Hippocampal formation (tissue), 2 donors: Measurements from ENCODE around the gene FAM83C.
A peak's percentile ranks its signal among the peaks of the same experiment; 100 is the strongest.

ENCODE experiments used
- DNase-seq, 2 donors: peaks; one replicate each; lab custom pipeline; 2025; lab: John Stamatoyannopoulos, UW

The FAM83C gene

DNA sequence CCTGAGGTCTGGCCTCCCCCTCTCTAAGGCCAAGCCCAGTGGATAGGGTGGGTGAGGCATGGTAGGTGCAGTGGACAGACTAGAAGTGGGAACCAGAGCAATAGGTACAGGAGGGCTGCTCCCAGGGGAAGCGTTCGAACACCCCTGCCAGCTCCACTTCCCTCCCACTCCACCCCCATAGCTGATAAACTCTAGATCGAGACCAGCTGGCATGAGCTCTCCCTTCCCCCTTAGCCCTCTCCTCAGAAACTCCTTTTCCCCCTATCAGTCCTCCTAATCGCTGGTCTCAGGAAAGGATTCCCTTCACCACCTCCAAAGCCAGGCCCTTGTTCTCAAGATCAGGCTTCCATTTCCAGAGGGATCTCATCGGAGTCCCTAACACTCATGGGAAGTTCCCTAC lies 6.0 kb upstream of the FAM83C start:
- DNase-seq, result no peak

DNA sequence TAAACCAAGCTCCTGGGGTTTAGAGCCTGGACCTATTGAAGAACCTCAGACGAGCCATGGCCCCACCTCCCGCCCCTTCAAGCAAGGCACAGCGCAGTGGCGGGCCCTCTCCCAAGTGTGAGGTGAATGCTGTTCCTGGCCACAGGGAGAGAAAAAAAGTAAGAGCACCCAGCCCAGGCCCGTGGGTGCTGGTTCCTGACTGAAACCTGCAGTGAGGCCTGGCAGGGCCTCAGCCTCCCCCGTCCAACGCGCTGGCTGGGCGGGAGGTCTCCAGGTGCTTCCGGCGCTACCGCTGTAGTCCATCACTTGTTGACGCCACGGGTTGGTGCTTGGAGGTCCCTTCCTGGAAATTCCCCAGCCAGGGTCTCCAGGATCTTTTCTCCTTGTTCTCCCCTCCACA lies 5.5 kb upstream of the FAM83C start:
- DNase-seq, result no peak

DNA sequence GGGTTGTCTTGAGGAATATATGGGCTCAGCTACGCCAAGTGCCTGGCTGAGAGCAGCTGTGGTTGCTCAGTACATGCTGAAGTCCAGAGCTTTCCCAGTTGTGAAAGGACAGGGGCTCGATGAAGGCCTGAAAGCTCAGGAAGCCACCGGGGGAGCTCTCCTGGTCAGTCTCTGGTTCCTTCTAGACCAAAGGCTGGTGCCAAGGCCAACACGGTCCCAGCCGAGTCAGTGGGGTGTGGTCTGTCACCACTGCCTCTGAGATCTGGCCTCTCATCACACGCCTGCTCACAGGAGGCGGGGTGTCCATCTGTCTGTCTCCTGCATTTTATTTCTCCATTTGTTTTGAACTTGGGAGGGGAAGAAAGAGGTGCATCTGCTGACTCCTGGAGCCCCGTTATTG lies 4.9 kb upstream of the FAM83C start:
- DNase-seq, result no peak

DNA sequence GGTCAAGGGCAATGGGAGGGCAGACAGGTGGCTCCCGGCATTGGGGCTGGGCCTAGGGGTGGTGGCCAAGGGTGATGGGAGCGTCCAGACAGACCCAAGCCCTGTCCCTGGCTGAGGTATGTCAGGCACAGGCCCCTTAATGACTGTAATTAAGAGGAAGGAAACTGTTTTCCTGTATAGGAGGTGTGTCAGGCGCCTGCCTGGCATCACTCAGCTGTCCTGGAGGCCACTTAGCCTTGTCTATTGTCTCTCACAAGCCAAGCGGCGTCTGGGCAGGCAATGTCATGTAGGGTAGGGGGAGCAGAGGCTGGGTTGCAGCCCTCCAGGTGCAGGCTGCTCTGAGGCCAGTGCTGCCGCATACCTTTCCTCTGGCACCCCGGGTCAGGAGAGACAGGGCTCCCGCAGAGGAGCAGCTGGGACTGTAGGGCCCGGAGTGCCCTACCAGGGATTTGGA lies 3.9 kb upstream of the FAM83C start:
- no peak for DNase-seq

DNA sequence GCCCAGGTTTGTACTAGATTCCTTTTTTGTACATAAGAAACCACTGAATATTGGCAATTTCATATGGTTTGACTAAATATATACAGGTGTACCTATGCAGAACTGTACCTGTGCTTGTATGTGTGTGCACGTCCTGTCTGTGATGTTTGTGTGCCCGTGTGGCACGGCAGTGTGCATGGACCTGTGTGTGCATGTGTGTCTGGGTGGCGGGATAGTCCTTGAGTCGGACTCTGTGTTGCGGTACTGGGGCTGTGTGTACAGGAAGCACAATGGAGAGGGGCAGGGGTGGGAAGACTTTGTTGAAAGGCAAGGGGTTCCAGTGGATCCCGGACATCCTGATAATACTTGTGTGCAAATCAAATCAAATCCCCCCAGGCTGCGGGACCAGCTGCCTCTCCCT lies 3.4 kb upstream of the FAM83C start:
- no peak for DNase-seq

DNA sequence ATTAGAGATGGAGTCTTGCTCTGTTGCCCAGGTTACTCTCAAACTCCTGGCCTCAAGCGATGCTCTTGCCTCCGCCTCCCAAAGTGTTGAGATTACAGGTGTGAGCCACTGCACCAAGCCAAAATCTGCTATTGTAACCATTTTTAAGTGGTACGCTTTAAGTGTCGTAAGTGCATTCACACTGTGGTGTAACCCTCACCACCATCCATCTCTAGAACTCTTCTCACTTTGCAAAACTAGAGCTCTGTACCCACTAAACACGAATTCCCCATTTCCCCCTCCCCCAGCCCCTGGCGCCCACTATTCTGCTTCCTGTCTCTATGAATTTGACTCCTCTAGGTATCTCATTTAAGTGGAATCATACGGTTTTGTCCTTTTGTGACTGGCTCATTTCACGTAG lies 2.8 kb upstream of the FAM83C start:
- DNase-seq, result no peak

DNA sequence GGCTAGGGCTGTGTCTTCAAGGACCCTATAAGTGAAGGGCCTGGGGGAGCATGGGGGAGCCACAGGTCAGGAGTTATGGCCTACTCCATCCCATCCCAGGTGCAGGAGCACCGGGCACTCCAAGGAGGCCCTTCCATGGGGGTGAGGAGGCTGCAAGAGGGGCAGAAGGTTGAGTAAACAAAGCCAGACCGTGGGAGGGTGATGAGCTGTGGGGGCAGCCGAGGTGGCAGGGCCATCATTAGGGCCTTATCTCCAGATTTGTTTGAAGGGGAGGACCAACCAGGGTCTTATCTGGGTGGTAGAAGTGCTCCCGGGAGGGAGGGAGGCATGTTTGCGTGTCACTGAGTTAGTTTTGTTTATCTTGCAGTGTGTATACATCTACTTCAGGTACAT lies 2.1 kb upstream of the FAM83C start:
- DNase-seq, result no peak

DNA sequence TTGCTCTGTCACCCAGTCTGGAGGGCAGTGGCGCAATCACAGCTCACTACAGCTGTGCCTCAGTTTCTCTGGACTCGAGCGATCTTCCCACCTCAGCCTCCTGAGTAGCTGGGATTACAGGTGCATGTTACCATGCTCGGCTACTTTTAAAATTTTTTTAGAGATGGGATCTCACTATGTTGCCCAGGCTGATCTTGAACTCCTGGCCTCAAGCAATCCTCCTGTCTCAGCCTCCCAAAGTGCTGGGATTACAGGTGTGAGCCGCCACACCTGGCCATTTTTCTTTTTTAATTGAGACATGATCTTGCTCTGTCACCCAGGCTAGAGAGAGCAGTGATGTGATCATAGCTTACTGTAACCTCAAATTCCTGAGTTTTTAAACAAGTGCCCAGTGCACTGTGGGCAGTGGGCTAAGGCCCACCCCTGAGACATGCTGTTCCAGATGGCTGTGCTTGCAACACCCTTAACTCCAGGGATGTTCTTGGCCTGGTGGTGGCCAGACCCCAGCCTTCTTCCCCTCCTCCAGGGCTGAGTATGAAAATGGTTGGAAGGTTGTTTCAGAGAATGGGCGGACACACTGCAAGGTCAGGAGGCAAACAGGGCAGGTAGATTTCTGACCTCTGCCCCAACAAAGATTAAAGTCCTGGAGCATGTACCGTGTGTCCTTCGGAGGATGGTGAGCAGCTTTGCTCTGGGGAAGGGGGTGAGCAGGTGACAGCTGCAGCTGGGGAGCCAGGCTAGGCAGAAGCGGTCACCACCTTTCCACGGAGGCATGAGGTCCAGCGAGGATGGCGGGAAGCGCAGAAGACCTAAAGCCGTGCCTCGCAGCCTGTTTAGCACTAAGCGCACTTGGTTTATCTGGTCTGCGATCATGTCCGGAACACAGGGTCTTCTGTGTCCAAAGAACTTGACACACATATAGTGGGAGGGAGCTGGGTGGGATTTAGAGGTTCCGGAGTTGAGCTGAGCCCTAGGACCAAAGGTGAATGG lies 1.4 kb upstream of the FAM83C start:
- DNase-seq, result no peak

DNA sequence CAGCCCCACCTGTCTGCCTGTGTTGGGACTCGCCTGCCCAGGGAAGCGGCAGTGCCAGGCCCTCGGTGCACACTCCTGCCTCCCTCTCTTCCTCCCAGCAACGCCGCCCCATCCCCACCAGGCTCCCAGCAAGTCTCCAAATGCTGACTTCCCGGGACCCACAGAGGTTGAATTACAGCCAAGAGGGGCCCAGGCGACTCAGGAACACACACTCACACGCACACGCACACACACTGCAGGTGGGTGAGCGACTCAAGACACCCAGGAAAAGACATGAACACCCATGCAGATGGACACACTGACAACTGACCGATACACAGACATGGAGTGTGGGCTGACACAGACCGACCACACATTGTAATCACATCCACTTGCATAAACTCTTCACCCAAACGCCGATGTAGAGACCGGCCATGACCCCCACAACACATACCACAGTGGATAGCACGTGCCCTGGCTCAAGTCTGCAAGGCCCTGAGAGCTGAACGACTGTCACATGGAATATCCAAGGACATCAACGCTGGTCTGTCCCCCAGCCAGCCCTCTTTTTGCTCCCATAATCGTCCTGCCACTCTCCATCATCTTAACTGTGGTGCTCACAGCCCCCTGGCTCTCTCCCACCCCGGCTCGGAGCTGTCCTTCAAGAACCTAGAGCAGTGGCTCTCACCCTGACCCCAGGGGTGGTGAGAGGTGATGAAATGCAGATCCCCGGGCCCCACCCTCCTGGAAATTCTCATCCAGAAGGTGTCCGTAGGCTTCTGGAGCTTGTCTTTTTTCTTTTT lies 470 bp upstream of the FAM83C start:
- DNase-seq, result no peak

DNA sequence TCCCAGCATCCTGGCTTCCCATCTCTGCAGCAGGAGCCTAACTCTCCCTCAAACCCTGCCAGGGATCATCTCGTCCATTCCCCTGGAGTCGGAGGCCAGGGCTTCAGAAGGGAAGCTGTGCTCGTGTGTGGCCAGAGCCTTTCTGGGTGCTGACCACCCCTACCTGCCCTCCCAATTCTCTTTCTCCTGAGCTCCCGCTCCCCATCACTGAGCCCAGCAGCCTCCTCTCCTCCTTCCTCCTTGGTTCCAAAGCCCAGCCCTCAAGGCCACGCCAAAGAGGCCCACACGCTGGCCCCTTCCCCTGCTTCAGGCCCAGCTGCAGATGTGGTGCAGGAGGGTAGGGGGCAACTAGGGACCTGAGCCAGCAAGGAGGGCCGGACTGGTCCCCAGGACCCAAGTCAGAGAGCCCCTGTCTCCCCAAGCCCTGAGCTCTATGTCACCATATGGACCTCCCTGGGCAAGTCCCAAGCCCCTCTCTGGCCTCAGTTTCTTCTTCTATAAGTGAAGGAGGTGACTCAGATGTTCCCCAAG lies 1.3 kb downstream of the FAM83C start:
- no peak for DNase-seq

DNA sequence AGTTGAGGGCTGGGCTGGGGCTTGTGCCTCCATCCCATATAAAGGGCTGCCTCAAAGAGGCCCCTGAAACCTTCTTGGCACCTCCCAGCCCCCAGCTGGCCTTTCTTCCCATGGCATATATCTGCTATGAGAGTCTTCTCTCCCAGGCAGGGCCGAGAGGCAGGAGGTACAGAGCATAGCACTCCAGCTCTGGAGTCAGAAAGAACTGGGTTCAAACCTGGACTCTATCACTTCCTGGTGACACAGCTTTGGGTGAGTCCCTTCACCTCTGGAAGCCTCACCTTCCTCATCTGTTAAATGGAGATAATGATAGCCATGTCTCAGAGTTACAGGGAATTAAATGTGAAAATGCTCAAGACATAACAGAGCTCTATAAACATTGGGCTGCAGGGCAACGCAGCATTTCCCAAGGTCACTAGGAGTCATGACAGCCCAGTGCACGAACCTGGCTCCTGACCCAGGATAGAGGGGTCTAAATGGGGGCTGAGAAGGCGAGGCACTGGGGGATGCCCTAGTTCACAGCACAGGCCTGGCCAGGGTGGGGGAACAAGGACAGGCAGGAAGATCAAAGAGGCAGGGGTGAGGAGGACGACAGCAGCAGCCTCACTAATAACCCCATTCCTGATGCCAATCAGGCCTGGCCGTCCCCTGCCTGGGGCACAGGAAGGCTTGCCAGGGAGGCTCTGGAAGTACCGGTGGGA lies 1.9 kb downstream of the FAM83C start:
- no peak for DNase-seq

DNA sequence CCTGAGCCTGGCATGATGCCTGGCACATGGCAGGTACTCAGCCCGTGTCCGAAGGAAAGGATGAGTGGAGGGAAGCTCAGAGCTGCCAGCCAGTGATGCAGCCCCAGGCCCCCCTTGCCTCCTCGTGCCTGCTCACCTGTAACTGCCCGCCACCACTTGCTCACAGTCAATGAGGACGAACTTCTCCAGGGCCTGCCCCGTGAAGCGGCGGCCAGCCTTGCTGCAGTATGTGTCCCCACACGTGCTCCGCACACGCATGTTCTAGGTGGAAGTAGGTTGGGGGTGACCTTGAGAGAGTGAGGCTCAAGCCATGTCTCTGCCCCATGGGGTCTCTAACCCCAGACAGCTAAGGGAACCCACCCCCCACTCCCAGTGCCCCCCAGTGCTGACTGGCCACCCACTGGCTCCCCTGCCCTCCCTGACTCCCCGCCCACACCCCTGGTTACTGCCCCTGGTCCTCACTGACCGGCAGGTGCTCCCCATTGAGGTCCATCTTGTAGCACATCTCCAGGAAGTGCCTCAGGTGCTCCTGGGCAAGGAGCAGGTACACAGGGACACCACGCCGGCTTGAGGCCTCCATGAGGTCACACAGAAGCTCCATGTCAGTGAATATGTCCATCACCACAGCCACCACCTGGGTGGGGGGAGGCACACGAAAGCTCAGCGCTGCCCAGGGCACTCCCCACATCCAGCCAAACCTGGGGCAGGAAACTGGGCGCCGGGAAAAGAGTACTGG lies 3.7 kb downstream of the FAM83C start:
- DNase-seq, result no peak

DNA sequence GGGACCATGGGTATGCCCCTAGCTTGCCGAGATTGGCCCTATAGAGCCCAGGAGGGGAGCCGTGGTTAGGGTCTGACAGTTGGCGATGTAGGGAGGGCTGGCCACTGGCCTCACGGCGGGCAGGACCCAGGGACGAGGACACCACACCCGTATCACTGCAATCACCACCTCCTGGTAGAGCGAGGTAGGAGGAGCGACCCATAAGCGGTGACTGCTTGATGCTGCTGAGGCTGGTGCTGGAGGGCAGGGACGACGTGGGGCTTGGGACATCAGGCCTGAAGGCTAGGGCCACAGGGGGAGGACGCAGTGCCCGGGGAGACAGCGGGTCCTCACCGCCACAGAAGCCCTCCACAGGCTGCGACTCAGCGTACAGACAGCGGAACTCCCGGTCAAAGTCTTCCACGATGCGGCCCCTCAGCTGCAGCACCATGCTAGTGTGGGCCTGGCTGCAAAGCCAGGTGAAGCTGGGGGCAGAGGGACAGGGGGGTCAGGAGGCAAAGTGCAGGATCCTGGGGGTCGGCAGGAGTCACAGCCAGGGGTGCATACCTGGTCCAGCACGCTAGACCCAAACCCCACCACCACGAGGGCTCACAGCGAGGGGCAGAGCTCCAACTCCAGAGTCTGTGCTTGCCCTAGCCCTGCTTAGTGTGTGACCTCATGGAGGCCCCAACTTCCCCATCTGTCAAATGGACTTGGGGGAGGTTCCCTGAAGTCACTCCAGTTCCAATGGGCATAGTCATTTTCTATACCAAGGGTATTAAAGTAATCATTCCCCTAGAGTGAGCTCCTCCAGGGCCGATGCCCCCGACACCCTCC lies 4.5 kb downstream of the FAM83C start:
- no peak for DNase-seq

DNA sequence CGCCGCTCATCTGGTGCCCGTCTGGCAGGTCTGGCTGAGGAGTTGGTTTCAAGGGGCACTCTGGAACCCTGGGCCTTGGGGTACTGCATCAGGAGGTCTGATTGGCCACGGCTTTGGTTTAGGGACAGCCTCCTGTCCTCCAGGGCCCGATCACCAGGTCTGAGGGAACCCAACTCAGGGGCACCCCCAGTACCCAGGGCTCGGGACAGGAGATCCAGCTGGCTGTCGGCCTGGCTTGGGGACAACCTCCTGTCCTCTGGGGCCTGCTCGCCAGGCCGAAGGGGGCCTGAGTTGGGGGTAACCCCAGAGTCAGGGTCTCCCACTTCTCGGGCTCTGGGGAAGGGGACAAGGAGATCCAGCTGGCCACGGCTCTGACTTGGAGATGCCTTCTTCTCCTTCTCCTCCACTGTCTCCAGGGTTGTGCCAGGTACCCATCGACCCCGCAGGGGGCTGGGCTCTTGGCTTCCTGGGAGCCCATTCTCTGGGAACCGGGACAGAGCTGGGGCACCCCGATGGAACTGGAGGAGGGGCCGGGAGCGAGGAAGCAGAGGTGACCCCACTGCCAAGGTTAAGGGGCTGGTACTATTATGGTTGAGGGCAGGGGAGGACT lies 5.2 kb downstream of the FAM83C start:
- DNase-seq, result no peak

DNA sequence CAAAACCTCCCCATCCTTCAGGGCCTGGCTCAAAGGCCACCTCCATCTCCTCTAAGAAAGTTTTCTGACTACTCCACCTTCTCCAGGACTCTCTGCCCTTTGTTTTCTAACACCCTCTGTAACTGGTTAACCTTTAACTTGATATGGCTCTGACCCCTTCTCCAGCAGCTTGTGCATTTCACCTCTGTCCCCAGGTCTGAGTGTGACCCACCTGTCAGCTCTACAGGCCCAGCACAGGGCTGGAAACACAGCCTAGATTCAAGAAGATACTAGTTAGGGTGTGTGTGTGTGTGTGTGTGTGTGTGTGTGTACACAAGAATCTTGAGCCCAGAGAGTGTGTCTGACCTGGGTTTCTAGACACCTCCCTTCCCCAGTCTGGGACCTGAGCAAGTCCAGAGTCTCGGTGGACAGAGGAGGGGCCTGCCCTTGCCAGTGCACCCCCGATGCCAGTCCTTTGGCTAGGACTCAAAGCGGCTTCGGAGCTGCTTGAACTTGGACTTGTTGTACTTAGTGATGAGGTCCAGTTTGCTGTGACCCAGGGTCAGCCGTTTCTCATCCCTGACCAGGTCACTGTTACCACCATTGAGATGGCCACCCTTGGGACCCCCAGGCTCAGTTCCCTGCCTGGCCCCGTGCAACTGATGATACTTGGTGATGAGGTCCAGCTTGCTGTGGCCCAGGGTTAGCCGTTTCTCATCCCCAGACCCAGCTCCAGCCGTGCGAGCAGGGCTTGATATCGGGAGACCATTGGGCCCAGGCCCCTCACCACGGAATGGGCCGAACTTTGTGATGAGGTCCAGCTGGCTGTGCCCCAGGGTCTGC lies 5.9 kb downstream of the FAM83C start:
- DNase-seq, result no peak

DNA sequence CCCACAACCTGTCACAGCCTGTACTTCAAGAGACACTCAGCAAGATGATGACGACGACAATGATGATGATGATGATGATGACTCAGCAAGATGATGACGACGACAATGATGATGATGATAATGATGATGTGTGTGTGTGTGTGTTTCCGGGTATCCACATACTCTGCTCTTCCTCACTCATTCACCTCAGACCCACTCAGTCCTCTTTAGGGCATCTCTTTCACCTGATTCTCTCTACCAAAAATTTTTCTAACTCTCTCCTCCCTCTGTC lies 6.5 kb downstream of the FAM83C start:
- DNase-seq, result no peak

DNA sequence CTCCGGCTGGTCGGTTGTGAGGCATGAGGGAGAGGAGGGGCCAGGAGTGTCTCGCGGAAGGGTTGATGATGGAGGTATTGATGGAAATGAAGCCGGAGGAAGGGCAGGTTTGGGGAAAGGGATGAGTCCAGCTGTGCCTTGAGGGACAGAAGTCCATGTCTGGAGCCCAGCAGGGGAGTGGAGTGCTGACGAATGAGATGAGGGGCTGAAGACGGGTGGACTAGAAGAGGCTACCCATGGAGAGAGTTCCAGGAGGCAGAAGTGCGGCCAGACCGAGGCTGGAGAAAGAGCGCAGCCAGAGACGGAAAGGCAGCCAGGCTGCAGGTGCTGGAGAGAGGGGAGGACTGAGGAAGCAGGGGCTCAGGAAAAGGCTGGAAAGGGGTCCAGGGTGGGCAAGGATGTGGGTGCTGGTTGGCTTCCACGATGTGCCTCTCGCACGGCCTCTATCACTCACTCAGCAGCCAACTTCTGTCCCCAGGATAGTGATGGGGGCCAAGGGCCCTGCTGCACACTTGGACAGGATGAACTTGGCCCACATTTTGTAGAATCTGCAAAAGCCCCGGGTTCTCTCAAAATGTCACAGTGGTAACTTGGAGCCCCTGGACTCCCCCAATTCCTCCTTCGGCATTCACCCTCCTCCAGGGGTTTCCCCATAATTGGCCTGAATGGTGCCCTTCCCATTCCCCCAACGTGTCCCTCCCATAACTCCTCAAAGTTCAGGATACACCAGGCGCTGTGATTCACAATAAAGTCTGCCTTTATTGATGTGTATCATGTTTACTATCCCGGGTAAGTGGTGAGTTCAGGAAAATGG lies 7.0 kb downstream of the FAM83C start:
- DNase-seq, result no peak

DNA sequence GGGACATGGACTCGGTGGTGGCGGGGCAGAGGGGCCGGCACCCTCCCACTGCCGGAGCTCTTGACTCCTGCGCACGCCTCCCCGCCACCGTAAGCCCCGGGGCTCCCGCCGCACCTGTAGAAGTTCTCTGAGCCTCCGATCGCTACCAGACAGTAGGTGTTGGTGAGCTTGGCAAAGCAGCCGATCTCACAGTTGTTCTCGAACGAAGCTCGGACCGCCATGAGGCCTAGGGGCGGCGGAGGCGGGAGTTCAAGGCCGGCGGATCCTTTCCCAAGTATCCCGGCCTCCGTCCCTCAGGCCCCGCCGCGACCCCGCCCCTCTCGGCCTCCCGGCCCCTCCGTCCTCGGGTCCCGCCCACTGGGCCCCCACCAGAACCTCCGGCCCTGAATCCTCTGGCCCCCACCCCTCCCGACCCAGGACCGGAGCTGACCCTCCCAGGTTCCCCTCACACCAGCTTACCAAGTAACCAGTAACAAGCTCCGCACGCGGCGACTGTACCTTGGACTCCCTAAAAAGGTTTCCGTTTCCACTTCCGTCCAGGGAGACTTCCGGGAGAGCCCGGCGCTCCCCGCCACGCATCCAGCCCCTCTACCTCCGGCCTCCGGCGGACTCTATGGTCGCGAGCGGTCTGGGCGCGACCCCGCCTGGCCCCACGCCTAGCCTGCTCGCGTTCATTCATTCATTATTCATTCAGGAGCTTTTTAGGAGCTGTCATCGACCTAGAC lies 7.8 kb downstream of the FAM83C start, which contains the start of gene EIF6:
EIF6 (minus strand) TSS at position 506 of the 725 bp plus-strand sequence; CDS start at position 221, 285 bp downstream.
- DNase-seq, result peak; percentile 50 to 64
